Measurements from ENCODE around the gene NSF.
"Not testable (repeated sequence)": the region's sequence is repeated elsewhere in the genome, so short reads cannot be mapped to it uniquely, and the experiment has no call there.

NSF gene

GRCh38 chr17:46590157-46591146 is at the start of gene NSF:
Gene NSF (plus strand): TSS chr17:46590669. CDS start chr17:46590776, 107 bp downstream.
- not testable (repeated sequence) for DNase-seq

GRCh38 chr17:46548607-46549006 is 41.9 kb upstream of the NSF start:
- not testable (repeated sequence) for DNase-seq

- DNase-seq: not testable (repeated sequence)
Observed at GRCh38 chr17:46559155-46559554, 31.3 kb upstream of the NSF start.

GRCh38 chr17:46560048-46560447 is 30.4 kb upstream of the NSF start:
- not testable (repeated sequence) for DNase-seq

- DNase-seq: not testable (repeated sequence)
Observed at GRCh38 chr17:46566284-46566683, 24.2 kb upstream of the NSF start.

- DNase-seq: not testable (repeated sequence)
Observed at GRCh38 chr17:46566980-46567379, 23.5 kb upstream of the NSF start.

- not testable (repeated sequence) for DNase-seq
Observed at GRCh38 chr17:46571796-46572195, 18.7 kb upstream of the NSF start.

GRCh38 chr17:46579083-46580075 is 11.1 kb upstream of the NSF start, which contains the start of gene ARL17A:
Gene ARL17A (minus strand): TSS chr17:46579691. CDS start chr17:46576322, 3,369 bp downstream.
- DNase-seq: not testable (repeated sequence)

GRCh38 chr17:46580082-46580481 is 10.4 kb upstream of the NSF start:
- not testable (repeated sequence) for DNase-seq

GRCh38 chr17:46585444-46585843 is 5.0 kb upstream of the NSF start:
- not testable (repeated sequence) for DNase-seq

- not testable (repeated sequence) for DNase-seq
Observed at GRCh38 chr17:46591332-46591731, 863 bp downstream of the NSF start.

GRCh38 chr17:46598344-46598931 is 8.0 kb downstream of the NSF start:
- not testable (repeated sequence) for DNase-seq

GRCh38 chr17:46600767-46601166 is 10.3 kb downstream of the NSF start:
- DNase-seq: not testable (repeated sequence)

GRCh38 chr17:46603125-46603524 is 12.7 kb downstream of the NSF start:
- not testable (repeated sequence) for DNase-seq

GRCh38 chr17:46611304-46611703 is 20.8 kb downstream of the NSF start:
- DNase-seq: not testable (repeated sequence)

- DNase-seq: not testable (repeated sequence)
Observed at GRCh38 chr17:46613876-46614275, 23.4 kb downstream of the NSF start.

- DNase-seq: not testable (repeated sequence)
Observed at GRCh38 chr17:46617121-46617520, 26.7 kb downstream of the NSF start.

- not testable (repeated sequence) for DNase-seq
Observed at GRCh38 chr17:46618975-46619374, 28.5 kb downstream of the NSF start.

- not testable (repeated sequence) for DNase-seq
Observed at GRCh38 chr17:46623790-46624189, 33.3 kb downstream of the NSF start.

GRCh38 chr17:46624726-46625125 is 34.3 kb downstream of the NSF start:
- DNase-seq: not testable (repeated sequence)

GRCh38 chr17:46627452-46627851 is 37.0 kb downstream of the NSF start:
- DNase-seq: not testable (repeated sequence)

GRCh38 chr17:46628753-46629436 is 38.4 kb downstream of the NSF start:
- DNase-seq: not testable (repeated sequence)
